Measurements from ENCODE around the gene RAB43. TPM values are rescaled to one million over a fixed set of nuclear protein-coding genes. Genes with fewer than 3 reads are reported as not detected.

Gene RAB43
- total RNA-seq, 1 experiment from 2014 or later: 22.4 TPM

DNA sequence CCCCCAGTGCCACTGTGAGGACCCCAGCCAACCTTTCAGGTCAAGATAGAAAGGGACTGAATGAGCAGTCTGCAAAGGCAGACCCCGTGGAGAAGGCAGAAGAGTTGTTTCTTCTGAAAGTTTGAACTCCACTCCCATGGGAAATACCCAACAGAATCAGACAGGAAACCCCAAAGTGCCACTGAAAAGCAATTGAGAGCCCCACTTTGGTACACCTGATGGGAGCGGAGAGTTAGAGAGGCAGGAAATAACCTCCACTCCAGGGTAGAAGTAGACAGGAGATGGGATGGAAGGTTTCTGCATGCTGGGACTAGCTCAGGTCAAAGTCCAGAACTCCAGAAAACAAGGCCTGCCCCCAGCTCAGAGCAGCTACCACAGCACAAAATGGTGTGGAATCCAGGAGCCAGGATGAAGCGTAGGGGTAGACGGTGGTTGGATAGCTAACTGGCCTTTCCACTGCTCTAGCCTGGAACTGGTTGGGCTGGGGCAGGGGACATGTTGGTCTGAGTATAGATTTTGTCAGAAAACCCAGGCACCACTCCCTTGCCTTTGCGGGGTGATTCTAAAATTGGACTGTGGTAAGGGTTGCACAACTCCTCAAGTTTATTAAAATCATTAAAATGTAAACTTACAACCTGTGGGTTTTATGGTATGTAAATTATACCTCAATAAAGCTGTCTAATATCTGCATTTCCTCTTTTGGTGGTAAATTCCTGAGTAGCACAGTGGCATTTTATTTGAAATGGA, 1.9 kb upstream of the RAB43 start:
- peaks cover 18% of the 10 kb centered on the region for H3K79me2 ChIP-seq (ENCODE audit: low read length)
- H3K4me2 ChIP-seq (ENCODE audit: low read length): no peak overlapping the region
- H4K20me1 ChIP-seq (ENCODE audit: low read length): no peaks in the 10 kb centered on the region
- H3K4me1 ChIP-seq (ENCODE audit: insufficient read depth, low read length): peaks cover 16% of the 10 kb centered on the region
- H3K27me3 ChIP-seq (ENCODE audit: low read length): no peaks in the 10 kb centered on the region
- DNase-seq: no peak
- no peak for TF ChIP-seq EZH2 (IDR thresholded peaks at IDR 0.05; ENCODE audit: low read length, unreplicated experiment)
- TF ChIP-seq EZH2phosphoT487 (IDR thresholded peaks at IDR 0.05; ENCODE audit: borderline replicate concordance, low read length): no peak
- TF ChIP-seq, protein P1, sequence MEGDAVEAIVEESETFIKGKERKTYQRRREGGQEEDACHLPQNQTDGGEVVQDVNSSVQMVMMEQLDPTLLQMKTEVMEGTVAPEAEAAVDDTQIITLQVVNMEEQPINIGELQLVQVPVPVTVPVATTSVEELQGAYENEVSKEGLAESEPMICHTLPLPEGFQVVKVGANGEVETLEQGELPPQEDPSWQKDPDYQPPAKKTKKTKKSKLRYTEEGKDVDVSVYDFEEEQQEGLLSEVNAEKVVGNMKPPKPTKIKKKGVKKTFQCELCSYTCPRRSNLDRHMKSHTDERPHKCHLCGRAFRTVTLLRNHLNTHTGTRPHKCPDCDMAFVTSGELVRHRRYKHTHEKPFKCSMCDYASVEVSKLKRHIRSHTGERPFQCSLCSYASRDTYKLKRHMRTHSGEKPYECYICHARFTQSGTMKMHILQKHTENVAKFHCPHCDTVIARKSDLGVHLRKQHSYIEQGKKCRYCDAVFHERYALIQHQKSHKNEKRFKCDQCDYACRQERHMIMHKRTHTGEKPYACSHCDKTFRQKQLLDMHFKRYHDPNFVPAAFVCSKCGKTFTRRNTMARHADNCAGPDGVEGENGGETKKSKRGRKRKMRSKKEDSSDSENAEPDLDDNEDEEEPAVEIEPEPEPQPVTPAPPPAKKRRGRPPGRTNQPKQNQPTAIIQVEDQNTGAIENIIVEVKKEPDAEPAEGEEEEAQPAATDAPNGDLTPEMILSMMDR (conservative IDR thresholded peaks at IDR 0.05; ENCODE audit: low read depth, low read length): no peak
- H3K36me3 ChIP-seq (ENCODE audit: low read depth, low read length): no peaks in the 10 kb centered on the region
- ChIA-PET POLR2A (ENCODE audit: unreplicated experiment) (no interaction called here), CTCF (interaction anchor here (1.0 kb wide), 1 partner anchor 70 kb away, joined by 4 read pairs; no protein-coding TSS in a partner anchor)
- no peak overlapping the region for H3K27ac ChIP-seq (ENCODE audit: low read length)
- H3K9ac ChIP-seq (ENCODE audit: low read length): no peak overlapping the region
- H3K4me3 ChIP-seq (ENCODE audit: low read length): no peak overlapping the region
- no peaks in the 10 kb centered on the region for H3K9me3 ChIP-seq (ENCODE audit: low read length)
- intact Hi-C loops (cut with micrococcal nuclease): no loop called here
- no peak for ATAC-seq
- no peak overlapping the region for H2AFZ ChIP-seq (ENCODE audit: low read length)
- no peaks in the 10 kb centered on the region for H3F3A ChIP-seq (ENCODE audit: low read length, unreplicated experiment)
- H3K9me2 ChIP-seq (replicated peaks; ENCODE audit: low read length): no peaks in the 10 kb centered on the region
- BruUV-seq (replicated peaks): no TSS peak

DNA sequence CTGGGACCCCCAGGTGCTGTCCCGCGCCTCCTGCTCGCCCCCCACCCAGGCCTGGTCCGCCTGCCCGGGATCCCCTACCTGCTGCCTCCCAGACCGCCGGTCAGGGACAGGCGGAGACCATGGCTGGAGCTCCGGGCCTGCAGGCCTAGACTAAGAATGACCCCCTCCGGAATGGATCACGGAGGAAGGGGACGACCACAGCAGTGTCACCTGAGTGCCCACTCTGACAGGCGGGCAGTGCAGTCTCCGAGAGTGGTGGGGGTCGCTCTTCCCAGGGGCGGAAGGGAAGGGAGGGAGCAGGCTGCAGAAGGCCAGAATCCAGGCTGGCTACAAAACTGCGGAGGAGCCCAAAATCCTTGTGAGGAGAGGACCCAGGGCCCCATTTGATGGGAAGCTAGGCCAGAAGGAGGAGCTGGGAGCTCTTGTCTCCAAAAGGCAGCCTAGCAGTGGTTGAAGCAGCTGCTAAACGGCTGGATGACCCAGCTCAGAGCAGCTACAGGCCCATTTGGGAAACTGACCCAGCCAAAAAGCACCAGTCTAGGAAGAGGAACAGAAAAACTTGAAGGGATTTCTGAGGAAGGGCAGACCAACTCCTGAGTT, 908 bp upstream of the RAB43 start:
- H3K4me2 ChIP-seq (ENCODE audit: low read length): no peak overlapping the region
- H3K36me3 ChIP-seq (ENCODE audit: low read depth, low read length): no peaks in the 10 kb centered on the region
- no peaks in the 10 kb centered on the region for H3K9me3 ChIP-seq (ENCODE audit: low read length)
- no peak overlapping the region for H3K27ac ChIP-seq (ENCODE audit: low read length)
- H3K9me2 ChIP-seq (replicated peaks; ENCODE audit: low read length): no peaks in the 10 kb centered on the region
- H3F3A ChIP-seq (ENCODE audit: low read length, unreplicated experiment): no peaks in the 10 kb centered on the region
- H4K20me1 ChIP-seq (ENCODE audit: low read length): no peaks in the 10 kb centered on the region
- H3K27me3 ChIP-seq (ENCODE audit: low read length): no peaks in the 10 kb centered on the region
- no peak for TF ChIP-seq EZH2 (IDR thresholded peaks at IDR 0.05; ENCODE audit: low read length, unreplicated experiment)
- no peak for TF ChIP-seq EZH2phosphoT487 (IDR thresholded peaks at IDR 0.05; ENCODE audit: borderline replicate concordance, low read length)
- TF ChIP-seq, protein P1 (conservative IDR thresholded peaks at IDR 0.05; ENCODE audit: low read depth, low read length): no peak
- no peak overlapping the region for H3K4me3 ChIP-seq (ENCODE audit: low read length)
- DNase-seq (no peak), ATAC-seq (no peak)
- H3K4me1 ChIP-seq (ENCODE audit: insufficient read depth, low read length): peaks cover 16% of the 10 kb centered on the region
- POLR2A ChIA-PET (ENCODE audit: unreplicated experiment): no interaction called here
- CTCF ChIA-PET: interaction anchor here (0.6 to 1.0 kb wide), 2 partner anchors 69 to 152 kb away, joined by 4 to 5 read pairs; no protein-coding TSS in a partner anchor
- no peak overlapping the region for H2AFZ ChIP-seq (ENCODE audit: low read length)
- intact Hi-C loops (cut with micrococcal nuclease): no loop called here
- H3K9ac ChIP-seq (ENCODE audit: low read length): no peak overlapping the region
- peaks cover 28% of the 10 kb centered on the region for H3K79me2 ChIP-seq (ENCODE audit: low read length)
- BruUV-seq (replicated peaks): no TSS peak

Data from PC-3 (cell line).